Erythroblast (primary cell): ENCODE data around the gene GPSM1.

Experiments
- DNase-seq, 2 experiments: peaks; one replicate each; lab custom pipeline; 2025; lab: John Stamatoyannopoulos, UW
- GATA1 ChIP-seq: IDR thresholded peaks from 2 replicates; pipeline ENCODE4 v1.6.1; 2011; ENCODE audit warnings: low read depth, mild to moderate bottlenecking, control low read depth, low read length, moderate library complexity
- POLR2A ChIP-seq: IDR thresholded peaks from 2 replicates; pipeline ENCODE4 v1.6.1; 2011; ENCODE audit warnings: mild to moderate bottlenecking, low read length

Gene GPSM1

GRCh38 chr9:136370687-136371532 is 43.6 kb downstream of the GPSM1 start:
- DNase-seq, result no peak
- TF ChIP-seq GATA1, result no peak
- TF ChIP-seq POLR2A, result no peak

GRCh38 chr9:136371533-136371880 is 44.2 kb downstream of the GPSM1 start:
- TF ChIP-seq GATA1 (no peak), POLR2A (no peak)
- no peak for DNase-seq

DNA sequence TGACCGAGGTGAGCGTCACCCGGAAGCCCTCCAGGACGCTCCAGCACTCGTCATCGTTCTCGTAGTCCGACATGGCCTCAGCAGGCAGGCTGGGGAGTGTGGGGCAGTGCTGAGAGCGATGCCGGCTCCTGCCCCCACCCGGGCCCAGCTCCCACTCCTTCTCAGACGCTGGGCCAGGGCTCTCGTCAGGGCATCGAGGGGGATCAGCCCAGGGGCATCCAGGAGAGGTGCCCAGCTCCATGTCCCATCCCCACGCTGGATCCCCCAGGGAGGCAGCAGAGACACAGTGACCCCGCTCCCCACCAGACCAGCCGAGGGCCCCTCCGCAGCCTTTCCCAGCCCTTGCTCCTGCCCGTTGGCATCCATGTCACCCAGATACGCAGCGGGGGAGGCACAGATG is 44.7 kb downstream of the GPSM1 start:
- no peak for TF ChIP-seq GATA1
- no peak for TF ChIP-seq POLR2A
- no peak for DNase-seq

DNA sequence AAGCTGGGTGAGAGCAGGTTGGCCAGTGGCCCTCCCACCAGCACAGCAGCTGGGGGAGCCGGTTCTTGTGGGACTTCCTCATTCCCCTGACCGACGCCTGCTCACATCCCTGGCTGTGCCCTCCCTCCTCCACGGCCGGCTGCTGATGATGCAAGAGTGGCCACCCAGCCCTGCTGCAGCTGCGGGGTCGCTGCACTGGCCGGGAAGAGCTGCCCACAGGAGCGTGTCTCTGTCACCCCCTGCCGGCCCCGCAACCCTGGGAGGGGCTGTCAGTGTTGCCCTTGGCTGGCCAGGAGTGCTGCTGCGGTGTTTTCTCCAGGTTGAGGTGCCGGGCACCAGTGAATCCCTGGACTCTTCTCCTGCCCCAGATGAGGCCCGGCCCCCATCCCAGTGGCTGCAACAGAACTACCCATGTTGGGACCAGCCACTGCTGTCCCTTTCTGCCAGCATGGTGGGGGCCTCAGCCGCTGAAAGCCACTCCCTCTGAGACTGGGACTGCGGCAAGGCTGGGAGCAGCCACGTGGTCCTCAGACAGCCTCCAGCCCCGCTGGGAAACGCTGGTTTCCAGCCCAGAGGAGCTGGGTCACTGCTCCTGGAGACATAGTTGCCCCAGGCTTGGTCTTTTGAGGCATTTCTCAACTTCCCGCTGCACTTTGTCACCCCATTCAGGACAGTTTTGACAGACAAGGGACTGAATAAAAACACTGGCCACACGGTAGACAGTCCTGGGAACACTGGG is 45.4 kb downstream of the GPSM1 start:
- TF ChIP-seq GATA1 (no peak), POLR2A (no peak)
- DNase-seq, result peak; percentile 60 to 62

- peak; percentile 39 to 58 for DNase-seq
- TF ChIP-seq POLR2A (no peak), GATA1 (no peak)
Observed at GRCh38 chr9:136373300-136374182, 46.2 kb downstream of the GPSM1 start, which contains the start of gene CARD9. CARD9 (minus strand) TSS chr9:136373669; CDS start chr9:136372078, 1,591 bp downstream.

DNA sequence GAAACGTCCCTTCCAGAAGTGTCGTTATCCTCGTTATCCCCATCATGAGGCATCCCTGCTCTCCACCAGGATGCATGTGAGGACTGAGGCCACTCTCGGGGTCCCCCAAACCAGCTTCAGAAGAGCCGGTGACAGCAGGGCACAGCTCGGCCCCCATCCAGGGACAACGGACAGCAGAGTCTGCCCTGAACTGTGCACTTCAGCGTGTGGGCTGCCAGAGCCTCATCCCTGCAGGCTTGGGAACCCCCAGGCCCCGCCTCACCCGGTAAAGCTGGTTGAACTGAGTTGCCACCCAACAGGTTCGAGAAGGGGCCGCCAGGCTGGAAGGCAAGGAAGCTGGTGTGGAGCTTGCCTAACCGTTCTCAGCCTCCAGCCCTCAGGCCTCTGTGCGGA is 46.8 kb downstream of the GPSM1 start:
- TF ChIP-seq POLR2A (no peak), GATA1 (no peak)
- DNase-seq, result no peak

GRCh38 chr9:136375096-136375495 is 47.8 kb downstream of the GPSM1 start:
- DNase-seq, result no peak

DNA sequence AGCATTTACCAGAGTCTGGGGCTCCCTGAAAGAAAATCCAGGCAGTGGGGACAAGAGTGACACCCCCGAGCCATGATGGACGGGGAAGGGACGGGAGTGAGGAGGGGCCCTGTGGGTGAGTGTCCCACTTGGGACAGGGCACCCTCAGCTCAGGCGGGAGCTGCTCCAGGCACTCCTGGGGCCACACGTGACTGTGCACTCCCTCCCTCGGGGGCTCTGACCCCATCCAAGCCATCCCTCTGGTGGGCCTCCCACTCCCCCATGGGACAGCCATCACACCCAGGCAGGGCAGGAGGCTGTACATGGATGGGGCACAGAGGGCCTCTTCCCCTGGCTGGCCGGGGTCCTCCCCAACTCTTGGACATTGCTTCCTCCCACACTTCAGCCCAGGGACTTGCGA is 49.1 kb downstream of the GPSM1 start:
- no peak for TF ChIP-seq POLR2A
- no peak for DNase-seq

More at GRCh38 chr9:136375096-136375495, 47.8 kb downstream of the GPSM1 start:
- no peak for TF ChIP-seq POLR2A
- TF ChIP-seq GATA1, result no peak

DNA sequence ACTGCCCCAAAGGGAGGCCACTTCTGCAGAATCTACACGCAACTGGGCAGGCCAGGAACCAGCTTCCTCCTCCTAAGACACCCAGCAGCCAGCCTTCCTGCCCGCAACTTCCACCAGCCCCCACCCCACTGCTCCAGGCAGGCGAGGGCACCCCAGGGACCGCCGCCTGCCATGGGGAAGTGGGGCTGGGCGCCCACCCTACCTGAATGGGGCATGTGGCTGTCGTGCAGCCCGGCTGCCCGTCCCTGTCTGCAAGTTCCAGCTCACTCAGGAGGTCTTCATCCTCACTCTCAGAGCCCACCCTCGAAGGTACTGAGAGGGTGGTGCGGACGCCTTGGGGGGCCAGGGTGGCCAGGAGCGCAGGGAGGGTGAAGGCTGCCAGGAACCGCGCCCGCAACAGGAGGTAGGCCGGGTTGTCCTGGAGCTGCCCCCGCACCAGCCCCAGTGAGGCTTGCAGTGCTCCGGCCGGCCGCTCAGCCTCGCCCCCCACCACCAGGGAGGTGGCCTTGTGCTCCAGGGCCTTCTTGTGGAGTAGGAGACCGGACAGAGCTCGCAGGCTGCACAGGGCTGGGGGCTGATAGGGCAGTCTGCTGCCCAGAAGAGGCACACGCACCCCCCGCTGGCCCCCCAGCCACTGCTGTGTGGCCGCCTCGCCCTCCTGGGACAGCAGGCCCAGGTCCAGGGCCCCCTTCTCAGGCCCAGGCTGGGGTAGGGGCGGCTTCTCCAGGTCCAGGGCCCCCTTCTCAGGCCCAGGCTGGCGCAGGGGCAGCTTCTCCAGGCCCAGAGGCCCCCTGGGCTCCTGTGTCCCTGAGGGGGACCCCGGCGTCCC is 50.2 kb downstream of the GPSM1 start:
- no peak for DNase-seq
- TF ChIP-seq GATA1 (no peak), POLR2A (no peak)

DNA sequence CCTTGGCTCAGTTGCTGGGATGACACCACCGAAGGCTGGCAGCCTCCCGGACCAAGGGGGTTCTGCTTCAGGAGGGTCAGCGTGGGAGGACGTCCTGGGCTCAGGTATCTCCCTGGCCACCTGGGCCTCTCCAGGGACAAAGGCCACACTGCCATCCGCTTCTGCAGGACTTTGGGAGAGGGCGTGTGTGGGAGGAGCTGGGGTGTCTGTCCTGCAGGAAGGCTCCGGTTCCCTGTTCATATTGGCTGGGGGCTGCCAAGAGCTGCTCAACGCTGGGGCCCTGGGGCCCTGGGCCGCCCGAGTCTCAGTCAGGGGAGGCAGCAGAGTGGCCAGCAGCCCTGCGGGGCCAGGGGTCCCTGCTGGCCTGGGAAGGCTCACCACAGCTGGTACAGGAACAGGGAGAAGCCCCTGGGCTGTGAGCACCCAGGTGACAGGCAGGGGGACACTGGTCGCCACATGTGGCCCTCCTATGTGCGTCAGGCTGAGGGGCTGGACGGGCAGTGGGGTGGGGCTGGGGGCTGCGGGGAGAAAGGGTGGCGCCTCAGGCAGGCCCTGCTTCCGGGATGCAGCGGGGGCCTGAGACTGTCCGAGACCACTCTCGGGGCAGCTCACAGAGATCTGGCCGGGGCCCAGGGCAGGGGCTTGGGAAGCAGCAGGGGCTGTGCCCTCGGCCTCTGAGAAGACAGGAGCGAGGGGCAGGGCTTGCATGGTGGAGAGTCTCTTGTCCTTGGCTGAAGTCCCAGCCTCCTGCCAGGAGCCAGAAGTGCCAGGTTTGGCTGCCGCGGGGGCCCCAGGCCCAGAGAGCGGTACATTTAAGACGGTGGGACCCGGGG is 51.0 kb downstream of the GPSM1 start:
- TF ChIP-seq GATA1, result no peak
- TF ChIP-seq POLR2A, result no peak
- DNase-seq, result no peak

DNA sequence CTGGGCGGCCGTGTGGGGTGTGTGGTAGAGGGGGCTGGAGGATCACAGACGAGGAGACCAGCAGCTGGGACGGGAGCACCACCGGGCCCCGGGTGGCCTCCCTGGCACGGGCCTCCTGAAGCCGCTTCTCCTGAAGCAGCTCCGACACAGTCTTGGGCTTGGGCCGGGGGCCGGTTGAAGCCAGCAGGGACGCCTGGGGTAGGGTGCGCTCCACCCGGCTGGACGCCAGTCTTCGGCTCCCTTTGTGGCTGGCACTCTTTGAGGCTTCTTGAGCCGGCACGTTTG is 51.6 kb downstream of the GPSM1 start:
- DNase-seq, result no peak
- no peak for TF ChIP-seq POLR2A
- TF ChIP-seq GATA1, result no peak

GRCh38 chr9:136379401-136379800 is 52.1 kb downstream of the GPSM1 start:
- TF ChIP-seq POLR2A (no peak), GATA1 (no peak)
- DNase-seq, result no peak
